GM21619 (cell line): ENCODE measurements around the gene TIMP4.

Experiments used
- ATAC-seq: cut with Tn5 transposase; IDR thresholded peaks from one replicate; pipeline ENCODE4 v1.9.1; 2021; ENCODE audit not compliant: unreplicated experiment

Gene TIMP4

DNA sequence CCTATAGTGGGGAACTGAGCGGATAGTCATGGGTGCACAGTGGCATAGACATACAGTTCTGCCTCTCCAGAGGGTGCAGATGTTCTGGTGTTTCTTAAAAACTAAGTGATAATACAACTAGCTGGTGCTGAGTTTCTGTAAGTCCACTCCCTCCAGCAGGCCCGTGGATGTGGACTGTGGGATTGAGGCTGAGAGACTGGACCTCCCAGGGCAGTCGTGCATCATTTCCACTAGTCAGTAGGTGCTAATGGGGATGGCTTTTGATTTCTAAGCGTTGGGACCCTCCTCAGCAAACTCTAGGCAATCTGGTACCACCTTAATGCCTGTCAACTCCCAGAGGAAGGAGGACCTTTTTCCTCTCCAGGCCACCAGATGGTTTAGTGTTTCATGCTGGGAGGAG lies 27.3 kb upstream of the TIMP4 start:
- no peak for ATAC-seq

DNA sequence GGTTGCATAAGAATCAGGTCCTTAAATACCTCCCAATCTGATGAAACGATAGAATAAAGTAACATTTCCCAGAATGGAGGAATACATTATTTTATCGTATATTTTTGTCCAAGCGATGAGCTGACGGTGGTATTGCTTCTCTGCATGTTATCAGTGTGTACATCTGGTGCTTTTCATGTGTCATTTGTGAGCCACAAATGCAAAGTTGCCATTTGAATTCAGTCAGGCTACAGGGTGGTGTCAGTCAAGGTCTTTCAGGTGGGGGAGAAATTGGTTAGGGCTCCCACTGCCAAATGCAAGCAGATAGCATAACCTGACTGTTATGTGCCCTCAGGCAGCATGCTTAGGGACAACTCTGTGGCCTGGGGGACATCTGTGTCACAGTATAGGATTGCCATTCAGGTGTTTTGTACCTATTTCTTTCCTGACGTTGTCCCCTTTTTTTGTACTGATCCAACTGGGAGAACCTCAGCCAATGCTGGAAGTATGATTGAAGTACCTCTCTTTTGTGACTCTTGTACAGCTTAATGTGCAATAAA lies 26.5 kb upstream of the TIMP4 start:
- no peak for ATAC-seq

DNA sequence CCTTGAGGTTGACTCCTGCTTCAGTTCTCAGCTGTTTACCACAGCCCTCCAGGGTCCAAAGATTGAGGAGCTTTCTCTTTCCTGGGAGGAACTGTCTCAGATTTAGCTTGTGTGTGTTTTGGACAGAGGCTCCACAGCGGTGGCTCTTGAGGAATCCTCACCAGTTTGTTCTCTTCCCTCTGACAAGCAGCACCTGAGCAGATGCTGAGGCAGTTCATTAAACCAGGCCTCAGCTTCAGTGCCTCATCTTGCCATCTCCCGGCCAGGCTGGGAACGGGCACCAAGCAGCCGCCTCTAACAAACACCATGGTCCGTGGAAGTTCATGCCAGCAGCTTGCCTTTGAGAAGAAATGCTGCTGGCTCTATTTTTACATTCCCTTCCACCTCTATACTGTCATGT lies 25.8 kb upstream of the TIMP4 start:
- ATAC-seq, result no peak

DNA sequence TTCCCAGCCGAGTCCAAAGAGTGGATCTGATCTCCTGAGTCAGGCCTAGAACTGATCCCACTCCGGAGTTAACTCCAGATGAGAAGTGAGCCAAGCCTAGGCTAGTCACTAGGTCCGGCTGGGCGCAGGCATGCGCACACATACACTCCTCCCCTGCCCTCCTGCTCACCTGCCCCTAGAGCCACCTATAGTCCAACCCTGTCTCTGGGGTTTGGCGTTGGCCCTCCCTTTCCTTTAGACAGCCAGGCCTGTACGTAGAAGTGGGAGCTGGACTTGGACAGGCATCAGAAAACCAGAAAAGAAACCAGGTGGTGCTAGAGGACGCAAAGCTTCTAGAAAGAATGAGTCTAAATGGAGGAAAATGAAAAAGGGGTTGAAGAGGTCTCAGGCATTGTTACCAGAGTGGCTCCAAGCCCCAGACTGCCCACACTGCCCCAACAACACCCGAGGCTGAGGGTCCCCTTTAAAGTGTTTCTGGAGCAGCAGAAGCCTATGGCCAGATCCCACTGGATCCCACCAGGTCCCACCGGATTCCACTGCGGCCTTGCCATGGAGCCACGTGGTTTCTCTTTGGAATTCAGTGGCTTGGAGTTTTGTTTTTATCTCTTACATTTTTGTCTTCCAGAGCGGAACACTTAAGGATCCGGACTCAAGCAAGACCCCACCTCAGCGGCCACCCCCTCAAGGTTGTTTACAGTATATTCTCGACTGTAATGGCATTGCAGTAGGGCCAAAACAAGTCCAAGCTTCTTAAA lies 24.2 kb upstream of the TIMP4 start:
- no peak for ATAC-seq

DNA sequence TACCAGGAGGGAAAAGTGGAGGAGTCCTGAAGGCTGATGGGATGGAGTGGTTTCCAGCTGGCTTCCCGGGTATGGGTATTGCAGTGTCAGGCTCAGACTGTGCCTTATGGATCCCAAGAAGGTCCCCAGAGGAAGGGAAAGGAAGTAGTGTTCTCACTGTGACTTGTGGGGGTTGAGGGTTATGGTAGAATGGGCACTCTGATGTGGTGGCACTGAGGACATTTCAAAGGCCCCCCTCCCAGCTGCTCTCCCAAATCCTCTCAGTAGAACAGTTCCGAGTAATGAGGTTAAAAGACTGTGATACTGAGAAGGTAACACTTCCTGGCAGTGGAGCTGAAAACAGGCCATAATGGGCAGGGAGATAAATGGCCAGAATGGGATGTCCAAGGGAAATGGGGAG lies 23.1 kb upstream of the TIMP4 start:
- no peak for ATAC-seq

DNA sequence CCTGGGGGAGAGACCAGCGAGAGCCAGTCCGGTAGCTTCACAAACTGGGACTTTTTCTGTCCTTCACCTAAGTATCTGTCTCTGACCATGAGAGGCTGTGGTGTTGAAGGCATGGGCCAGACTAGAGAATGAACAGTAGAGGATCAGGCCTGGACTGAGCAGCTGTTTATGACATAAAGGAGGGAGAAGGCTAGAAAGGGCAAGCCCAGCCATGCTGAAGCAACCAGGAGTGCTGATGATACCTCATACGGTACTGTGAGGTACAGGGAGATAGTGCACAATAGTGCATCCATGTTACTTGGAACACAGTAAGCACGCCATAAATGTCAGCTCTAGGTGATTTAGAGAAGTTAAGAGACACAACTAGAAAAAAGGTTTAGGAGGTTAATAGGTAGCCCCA lies 22.6 kb upstream of the TIMP4 start:
- no peak for ATAC-seq

DNA sequence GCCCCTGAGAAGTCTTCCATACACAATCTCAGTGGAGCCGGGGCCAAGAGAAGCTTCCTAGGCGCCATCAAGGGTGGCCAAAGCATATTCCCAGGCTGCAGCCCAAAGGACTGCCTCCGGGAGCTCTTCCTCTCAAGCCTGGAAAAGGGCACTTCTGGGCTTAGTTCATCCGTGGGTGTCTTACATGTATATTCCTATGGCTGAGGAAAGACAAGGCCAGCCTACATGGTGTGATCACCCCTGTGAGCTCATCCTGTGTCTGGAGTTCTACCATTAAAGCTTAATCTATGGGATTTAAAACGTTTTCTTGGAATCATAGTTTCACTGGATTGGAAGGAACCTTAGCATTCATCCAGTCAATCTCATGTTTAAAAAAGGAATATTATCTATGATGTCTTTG lies 21.9 kb upstream of the TIMP4 start:
- ATAC-seq, result no peak

DNA sequence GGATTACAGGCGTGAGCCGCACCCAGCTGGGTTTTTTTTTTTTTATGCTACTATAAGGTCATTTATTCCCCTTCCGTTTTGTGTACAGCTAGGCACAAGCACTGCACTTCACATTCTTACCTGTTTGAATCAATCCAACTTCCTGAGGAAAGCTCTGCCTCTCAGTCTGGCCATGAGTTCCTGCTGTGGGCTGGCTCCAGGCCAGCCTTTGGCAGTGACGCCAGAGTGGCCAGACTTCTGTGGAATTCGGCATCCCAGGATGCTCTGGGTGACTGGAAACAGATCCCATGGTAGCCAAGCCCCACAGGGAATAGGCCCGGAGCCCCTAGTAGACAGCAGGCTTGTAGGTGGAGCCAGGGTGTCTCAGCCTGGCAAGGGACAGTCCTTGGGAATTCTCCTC lies 21.5 kb upstream of the TIMP4 start:
- no peak for ATAC-seq

DNA sequence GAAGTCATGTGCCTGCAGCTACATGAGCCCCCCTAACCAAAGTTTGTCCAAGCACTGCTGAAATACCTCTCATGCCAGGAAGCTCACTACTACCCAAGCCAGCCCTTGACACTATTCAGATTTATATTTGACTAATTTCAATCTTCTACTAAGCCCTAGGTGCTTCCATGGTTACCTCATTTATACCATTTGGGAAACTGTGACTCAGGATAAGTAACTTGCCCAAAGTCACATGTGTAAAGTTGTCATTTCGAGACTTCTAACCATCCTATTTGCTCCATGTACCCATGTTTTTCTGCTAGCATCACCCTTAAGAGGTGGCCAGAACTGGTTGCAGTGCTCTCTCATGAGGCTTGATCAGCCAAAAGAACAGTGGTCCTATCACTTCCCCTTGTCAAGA lies 20.7 kb upstream of the TIMP4 start:
- ATAC-seq, result no peak

DNA sequence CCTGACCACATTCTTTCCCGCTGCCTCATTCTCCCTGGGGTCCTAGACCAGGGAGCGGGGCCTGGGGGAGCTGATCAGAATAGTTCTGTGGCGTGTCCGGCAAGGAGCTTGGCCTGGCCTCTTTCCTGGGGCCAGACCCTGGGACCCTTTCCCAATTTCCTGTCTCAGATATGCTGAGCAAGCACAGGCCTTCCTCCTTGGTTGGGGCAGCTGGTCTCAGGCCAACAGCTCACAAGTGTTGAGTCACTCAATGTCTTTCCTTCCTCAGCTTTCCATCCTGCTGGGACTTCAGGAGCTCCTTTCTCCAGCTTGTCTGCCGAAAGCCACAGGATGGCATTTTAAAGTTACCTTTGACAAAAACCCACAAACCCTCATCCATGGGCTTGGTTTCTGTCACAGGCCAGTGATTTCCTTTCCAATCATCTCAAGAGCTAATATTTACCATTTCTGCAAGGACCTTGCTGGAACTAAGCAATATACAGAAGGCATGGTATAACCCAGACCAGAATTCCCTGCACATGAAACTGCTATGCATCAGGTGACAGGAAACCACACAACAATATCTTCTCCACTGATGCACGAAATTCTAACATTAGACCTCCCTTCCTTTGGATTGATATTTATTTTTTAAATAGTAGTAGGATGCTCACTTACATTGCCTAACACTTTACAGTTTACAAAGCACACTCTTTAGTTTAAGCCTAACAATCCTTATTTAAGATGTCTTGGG lies 19.5 kb upstream of the TIMP4 start:
- no peak for ATAC-seq

DNA sequence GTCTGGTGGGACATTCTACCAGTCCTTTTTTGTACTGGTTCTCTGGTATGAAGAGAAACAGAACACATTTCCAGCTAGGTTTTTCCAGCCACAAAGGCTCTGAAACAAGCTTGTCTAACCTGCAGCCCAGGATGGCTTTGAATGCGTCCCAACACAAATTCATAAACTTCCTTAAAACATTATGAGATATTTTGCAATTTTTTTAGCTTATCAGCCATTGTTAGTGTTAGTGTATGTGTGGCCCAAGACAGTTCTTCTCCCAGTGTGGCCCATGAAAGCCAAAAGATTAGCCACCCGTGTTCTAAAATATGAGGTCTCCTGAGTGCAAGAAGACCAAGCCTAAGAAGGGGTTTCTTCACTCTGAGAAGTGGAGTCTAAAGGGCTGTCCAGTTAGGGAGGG lies 18.4 kb upstream of the TIMP4 start:
- ATAC-seq, result no peak

DNA sequence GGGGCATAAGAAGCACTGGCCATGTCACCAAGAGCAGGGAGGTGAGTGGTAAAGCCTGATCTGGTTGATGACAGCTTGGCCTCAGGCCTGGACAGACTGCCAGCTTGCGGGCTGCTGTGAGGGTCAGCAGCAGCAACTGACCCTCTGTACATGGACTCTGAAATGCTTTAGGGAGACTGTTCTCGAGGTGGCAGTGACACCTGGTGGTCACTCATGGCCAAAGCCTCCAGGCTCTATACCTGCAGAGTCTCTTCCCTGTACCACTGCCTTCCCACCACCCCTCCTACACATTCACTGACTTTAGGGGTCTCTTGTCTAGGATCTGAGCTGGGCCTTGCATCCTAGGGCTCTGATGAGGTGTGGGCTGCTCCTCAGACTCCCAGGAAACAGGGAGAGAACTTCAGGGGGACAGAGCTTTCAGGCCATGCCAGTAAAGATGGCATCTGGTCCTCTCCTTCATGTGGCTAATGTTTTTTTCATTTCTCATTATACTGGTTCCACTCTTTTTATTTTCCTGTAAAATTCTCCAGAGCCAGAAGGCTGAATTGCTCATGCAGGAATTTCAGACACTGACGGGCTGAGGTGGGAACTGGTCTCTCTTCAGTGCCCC lies 17.2 kb upstream of the TIMP4 start:
- peak; percentile 59 for ATAC-seq

DNA sequence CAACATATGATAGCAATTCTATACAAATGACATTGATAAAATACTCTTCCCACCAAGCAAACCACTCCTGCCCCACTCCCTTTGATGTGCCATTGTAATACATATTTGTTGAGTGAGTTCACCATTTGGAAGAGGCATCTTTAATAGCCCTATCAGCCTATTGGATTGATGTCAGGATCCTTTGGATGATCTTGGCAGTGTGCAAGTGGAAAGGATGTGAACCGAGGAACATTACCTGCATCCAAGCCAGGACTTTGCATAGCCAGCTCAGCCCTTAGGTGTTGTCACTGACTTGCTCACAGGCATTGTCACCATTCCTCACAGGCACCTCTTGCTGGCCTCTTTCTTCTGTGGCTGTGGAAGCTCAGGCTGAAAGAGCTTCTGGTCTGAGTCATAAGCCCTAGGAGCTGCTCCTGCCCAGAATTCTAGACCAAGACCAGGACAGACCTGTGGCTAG lies 16.5 kb upstream of the TIMP4 start:
- no peak for ATAC-seq

DNA sequence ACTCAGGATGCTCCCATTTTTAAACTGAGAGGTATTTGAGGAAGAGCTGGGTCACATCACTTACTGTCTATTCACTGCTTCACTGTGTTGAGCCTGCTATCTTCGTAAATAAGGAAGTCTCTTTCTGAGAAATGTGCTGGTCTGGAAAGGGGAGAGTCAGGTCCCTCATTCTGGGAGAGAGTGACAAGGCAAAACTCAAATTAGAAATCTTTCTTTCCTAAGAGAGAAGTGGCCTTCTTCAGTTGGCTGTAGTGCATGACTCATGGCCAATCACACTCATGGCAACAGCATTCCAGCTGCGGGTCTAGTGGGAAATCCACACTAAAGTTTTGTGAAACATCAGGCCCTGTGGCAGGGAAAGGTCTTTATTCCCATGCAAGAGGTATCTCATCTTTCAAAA lies 11.5 kb upstream of the TIMP4 start:
- no peak for ATAC-seq

DNA sequence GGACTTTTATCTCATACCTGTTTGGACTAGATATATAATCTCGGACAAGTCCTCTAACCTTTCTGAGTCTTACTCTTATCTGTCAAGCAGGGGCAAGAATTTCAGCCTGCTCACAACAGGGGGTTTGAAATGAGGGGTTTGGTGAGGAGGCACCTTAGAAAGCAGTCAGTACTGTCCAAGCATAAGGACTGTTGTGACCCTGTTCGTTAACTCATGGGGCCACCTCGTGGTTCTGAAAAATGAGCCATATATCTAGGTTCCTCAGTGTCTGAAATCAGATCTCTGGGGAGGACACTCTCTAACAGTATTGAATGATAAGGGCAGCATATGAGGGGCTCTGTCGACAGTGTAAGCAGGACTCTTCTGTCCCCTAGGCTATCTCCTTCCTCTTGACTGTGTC lies 7.2 kb upstream of the TIMP4 start:
- no peak for ATAC-seq

DNA sequence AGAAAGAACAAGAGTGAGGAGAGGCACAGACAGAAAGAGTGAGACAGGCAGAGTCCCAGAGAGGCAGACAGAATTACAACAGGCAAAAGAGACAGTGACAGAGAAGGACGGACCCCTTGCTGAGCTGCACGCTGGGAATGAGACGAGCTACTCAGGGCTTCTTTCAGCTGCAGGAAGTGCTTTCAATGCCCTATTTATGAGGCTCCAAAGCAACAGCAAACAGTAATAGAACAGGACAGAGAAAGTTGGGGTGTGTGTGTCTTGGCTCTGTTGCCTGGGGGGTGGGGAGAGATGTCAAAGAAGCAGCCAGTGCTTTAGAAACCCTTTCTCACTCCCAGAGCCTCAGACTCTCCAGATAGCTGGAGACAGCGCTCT lies 502 bp upstream of the TIMP4 start:
- ATAC-seq, result no peak

DNA sequence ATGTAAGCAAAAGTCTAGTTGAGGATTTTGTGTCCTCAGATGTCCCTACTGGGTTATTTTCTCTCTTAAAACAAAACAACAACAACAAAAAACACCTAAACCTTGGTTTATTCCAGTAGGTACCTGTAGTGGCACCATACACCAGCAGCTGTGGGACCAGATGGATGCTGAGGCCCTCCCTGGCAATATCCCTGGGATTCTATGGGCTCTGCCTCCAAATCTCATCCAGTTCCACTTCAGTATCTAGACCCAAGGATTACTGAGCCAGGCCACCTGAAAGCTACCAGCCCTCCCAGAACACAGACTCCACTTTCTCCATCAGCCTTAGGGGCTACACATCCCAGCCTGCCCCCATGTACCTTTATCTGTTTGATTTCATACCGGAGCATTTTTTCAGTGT lies 1.7 kb downstream of the TIMP4 start:
- no peak for ATAC-seq

DNA sequence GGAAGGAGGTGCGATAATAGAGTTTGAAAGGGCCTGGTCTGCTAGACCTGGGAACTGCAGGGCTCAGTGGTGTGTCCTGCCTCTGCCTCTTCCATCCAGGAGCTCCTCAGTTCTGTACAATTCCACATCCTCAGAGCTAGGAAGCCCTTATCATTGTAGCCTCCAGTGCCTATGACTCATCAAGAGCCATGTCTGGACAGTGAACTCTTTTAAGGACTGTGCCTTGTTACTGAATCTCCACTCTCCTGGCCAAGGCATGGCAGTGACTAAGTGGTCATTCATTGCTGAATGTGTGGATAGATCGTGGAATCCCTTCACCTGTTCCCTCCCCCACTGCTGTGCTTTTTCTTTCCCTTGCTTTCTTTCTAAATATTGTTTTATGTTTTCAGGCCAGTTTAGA lies 2.9 kb downstream of the TIMP4 start:
- ATAC-seq, result no peak

DNA sequence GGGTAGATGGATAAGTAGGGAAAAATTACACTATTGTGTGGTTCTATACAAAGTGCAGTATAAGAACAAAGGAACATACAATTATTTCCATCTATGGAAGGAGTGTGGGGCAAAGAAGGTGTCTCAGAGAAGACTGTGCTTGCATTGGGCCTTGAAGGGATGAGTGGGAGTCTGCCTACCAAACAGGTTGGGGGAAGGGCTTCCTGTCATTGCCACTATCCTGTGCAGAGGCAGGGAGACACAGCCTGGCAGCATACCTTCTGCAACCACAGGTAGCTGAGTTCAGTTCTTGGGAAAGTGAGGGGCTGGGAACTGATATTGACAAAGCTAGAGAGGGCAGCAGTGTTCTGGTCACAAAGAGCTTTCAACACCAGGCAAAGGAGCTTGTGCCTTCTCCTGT lies 3.4 kb downstream of the TIMP4 start:
- no peak for ATAC-seq

DNA sequence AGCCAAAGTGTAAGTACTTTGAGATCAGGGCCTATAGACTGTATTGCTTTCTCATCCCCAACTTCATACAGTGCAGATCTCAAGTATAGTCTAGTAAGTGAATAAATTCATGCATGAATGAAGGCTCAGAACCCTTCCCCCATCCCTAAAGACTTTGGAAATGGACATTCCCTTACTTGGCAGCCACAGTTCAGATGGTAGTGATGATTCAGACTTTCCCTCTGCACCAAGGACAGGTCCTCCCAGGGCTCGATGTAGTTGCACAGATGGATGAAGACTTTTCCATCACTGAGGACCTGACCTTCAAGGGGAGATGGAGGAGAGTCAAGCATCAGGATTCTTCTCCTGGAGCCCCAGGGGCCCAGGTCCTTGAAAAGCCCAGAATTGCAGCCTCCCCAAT lies 4.6 kb downstream of the TIMP4 start:
- ATAC-seq, result no peak

DNA sequence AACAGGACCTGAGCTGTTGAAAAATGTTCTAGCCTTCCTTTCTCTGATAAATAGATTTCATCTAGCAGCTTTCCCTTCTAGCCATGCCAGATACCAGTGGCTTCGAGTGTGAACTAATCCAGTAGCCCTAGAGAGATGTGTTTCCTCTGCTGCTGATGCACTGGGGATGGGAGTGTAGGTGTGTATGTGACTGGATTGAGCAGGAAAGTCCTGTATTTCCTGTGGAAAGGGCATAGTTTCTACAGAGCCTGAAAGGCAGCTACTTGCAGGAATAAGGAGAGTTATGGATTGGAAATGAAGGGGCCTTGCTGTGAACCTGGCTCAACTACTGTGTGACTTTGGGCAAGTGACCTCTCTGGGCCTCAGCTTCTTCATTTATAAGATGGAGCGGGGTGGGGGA lies 8.6 kb downstream of the TIMP4 start:
- ATAC-seq, result no peak

DNA sequence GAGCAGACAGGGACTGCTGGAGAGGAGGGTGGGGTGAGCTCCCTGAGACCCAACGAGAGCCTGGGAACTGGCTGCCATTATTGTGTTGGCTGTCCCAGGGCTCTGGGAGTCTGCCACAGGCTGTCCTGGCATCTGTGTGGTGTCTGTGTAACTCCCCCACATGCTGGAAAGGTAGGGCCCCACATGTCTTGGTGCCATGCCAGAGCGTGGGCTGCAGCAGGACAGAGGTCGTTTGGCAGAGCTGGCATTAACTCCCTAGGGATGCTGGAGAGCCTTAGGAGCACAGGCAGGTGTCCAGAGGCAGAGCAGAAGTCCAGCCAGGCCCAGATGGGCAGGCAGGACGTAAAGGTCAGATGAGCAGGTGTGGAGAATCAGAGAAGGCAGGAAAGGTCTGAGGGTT lies 9.7 kb downstream of the TIMP4 start:
- no peak for ATAC-seq
